Embryonic facial prominence (tissue), 1 donor: Measurements from ENCODE around the gene C1orf21.

Experiments
- DNase-seq: peaks from one replicate; pipeline ENCODE4 v3.0.0-alpha.2; 2016; ENCODE audit errors: extremely low spot score

The C1orf21 gene

DNA sequence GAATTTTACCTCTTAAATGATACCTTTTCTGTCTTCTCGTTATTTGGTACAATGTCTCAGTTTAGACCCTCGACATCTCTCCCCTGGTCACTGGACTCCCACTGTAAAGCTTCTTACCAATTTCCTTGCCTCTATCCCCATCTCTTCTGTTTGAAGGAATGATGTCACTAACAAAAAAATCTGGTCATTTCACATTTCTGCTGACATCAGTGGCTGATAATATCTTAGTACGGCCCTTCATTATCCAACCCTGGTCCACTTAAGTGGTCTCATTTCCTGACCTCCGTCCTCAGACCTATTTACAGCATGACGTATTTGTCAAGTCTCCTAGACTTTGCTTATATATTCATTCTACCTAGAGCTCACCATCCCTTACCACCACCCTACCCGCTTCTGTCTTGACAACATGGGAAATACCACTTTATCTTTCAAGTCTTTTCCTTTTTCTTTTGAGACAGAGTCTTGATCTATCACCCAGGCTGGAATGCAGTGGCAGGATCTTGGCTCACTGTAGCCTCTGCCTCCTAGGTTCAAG is 60.9 kb downstream of the C1orf21 start:
- DNase-seq = no peak

DNA sequence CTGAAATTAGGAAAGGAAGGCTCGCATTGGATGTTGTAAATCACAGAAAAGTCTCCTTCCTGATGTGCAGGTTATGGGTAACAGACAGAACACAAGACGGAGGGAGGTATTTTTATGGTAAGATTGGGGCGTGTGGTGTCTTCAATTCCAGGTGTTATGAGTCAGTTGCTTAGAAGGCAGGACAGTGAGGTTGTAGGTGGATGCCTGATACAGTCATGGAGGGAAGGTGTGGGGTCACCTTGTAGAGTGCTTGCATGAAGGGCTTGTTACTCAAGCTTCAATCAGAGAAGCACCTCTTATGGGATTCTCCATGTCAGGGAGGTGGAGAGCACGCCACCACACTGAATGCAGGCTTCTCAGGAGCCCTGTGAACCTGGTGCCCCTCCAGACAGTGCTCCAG is 63.1 kb downstream of the C1orf21 start:
- DNase-seq = no peak

DNA sequence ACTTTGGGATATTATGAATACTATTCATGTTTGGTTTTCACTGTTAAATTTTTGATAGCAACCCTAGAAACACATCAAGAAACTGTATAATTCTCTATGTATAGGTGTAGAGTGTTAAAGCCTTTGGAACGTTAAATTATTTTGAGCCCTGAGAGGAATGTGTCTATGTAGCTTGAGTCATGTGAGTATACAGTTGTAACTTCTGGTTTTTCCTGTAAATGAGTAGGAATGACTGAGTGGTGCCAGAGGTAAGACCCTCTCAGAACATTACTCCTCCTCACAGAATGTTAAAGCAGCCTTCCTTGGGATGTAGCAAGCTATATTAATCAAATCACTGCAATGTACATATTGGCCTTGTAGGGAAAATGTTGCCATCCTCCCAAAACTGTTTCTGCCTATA is 69.0 kb downstream of the C1orf21 start:
- DNase-seq = no peak

DNA sequence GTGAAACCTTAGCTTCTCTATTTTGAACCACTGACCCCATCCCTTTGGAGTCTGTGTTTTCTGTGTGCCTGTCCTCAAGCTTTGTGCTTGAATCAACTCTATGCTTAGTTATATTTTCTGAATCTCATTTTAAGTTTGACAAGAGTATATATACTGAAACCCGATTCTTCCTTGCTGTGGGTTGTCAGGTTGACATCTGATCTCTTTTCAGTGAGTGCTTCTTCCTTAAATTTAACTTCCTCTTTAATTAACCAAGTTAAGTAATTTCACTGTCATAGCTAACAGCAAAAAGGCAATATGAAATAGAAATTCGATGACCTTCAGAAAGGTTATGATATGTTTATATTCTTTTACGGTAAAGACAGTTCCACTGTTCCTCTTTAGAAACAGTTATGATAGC is 69.4 kb downstream of the C1orf21 start:
- no peak for DNase-seq

DNA sequence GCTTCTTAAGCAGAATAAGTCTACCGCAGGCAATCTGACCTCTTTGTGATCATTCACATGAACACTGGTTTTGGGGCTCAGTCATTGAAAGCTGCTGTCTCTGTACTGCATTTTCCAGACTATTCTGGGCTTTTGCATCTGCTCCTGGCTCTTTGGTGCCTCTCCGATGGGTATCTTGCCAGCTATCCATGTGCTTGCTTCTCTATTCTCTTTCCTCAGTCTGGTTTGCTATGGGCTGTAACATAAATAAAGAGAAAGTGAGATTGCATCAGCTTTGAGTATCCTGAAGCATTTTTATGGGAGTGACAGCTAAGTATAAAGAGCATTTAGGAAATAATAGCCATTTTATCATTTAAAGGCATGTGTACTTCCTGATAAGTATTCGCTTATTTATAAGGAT is 70.7 kb downstream of the C1orf21 start:
- no peak for DNase-seq

DNA sequence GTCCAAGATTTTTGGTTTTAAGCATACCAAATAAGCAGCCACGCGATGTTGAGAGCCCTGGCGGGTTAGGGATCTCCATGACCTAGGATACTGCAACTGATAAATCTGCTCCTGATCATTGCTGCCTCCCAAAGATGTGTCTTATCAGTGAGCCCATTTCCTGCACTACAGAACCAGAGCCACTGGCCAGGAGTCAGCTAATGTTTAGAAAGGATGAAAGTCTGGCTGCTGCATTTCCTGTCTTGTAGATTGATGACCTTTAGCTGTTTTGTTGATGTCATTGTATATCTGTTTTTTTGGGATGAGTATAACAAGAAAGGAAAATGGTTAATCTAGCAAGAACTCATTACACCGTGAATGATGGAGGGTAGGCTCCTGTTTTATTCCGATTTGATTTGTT is 74.5 kb downstream of the C1orf21 start:
- DNase-seq = no peak

DNA sequence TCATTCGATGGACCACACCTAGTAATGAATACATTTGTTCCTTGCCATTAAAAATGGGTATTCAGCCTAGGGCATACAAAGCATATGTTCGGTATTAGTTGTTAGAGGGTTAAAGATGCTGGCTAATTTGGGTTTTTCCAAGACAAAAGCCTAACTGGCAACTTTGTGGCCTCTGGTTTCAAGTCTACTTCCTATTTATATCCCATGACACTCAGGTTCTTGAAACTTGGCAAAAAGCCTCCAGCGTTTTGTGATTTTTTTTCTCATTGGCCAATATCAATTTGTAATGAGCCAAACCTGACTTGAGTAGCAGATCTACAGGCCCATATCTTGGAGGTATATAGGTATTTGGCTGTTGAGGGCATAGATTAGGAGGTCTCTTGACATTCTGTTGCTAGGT is 75.3 kb downstream of the C1orf21 start:
- no peak for DNase-seq

DNA sequence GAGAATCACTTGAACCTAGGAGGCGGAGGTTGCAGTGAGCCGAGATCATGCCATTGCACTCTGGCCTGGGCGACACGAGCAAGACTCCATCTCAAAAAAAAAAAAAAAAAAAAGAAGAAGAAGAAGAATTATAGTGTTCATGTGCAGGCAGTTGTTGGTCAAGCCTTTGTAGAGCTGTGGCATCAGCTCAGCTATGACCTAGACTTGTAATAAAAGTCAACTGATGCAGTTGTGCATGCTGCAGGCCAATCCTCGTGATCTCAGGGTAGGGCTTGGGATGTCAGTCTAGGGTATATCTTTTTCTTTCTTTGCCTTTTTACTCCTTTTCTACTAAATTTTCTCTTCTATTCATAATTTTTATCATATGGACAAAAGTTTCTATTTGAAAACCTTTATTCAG is 76.2 kb downstream of the C1orf21 start:
- DNase-seq = no peak

DNA sequence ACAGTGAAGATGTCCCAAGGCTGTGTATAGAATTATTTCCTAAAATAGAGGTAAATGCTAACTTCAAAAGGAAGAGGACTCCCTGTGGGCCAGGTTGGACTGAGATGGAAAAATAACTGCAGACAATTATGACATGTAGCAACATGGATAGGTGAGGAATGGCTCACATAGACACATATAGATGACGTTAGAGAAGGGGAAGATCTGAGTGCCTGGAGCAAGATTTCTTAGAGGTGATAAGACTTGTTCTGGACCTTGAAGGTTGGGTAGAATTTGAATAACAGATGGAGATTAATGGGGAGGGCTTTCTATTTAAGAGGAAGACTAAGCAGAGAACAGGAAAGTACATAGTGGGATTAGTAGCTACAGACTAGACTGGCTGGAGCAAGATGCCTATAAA is 76.9 kb downstream of the C1orf21 start:
- DNase-seq = no peak

DNA sequence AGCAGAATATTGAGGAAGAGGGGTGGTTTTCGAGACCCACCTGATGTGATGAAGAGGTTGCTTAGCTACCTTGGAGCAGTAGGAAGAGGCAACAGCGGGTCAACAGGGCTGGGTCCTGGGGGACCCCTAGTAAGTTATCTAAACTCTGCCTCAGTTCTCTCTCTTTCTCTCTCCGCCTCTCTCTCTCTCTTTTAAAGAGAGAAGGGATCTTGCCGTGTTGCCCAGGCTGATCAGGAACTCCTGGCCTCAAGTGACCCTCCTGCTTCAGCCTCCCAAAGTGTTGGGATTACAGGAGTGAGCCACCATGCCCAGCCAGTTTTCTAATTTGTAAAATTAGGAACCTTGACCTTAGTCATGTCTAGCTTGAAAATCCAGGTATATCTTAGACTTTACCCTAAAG is 77.9 kb downstream of the C1orf21 start:
- no peak for DNase-seq

DNA sequence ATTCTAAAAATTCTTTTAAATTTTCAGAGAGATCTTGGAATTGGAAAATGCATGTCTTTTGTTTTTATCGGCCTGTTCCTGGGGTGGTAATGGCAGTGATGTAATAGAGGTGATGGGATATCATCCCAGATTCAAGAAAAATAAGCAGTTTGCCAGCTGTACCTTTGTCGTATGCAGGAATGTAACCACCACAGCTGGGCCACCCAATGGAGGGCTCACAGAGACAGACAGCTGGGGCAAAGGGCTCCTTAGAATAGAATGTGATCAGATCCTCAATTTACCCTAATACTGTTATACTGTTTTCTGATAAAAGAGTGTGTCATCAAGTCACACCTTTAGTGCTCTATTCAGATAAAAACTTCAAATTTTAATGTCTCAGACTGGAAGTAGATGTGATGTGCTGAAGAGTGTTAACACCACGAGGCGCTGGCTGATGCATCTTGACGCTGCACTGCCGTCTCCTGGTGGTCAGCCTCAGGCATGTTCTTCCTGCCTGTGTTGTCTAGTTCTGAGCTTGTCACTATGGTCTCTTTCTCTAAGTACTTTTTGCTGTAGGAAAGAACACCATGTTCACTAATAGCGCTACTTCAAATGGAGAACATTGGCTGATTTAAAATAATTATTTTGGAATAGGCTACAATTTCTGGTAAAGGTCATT is 78.8 kb downstream of the C1orf21 start:
- no peak for DNase-seq

DNA sequence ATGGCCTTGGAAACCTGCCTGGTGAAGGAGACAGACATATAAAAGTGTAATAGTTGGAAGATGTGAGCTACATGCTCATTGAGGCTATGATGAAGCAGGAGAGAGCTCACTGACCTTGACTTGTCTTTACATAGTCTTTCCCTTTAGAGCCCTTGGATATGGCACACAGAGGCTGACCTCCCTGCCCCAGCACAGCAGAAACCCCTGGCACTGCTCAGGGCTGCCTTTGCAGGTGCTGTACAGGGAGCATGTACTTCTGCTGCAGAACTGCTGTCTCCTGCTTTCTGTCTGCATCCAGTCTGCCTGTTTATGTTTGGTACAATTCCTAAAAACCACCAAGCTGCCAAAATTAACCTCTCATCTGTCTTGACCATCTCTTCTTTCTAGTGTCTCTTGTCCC is 80.5 kb downstream of the C1orf21 start:
- no peak for DNase-seq

DNA sequence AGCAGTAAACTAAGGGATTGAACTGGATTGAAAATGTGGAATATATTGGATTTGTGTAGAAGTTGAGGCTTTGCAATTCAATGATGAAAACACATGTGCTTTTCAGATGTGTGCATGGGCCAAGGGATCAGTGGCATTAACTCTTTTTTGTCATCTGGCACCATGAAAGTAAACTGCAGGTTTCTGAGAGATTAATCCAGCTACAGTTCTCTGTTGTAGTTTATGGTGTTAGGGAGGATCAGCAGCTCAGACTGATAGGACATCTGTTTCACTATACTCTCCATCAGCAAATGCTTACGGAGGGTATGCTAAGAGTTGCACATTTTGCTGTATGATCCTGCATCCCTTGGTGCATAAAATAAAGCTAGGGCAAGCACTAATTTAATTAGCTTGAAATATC is 82.6 kb downstream of the C1orf21 start:
- no peak for DNase-seq

DNA sequence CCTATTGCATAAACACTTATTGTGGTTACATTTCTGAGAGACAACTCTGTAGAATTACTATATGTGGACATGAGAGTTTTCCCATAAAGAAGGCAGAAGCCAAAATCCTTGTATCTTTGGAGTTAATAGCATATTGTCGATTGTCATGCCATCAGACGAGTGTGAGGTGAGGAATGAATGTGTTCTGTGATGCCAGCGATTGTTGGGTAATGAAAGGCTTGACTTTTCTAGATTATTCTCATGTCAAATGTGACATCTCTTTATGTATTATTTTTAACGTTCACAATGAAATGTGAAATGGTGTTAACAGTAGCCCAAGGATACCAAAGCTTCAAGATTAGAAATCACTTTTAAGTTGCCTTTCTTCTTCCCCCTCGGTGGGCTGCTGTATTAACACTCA is 84.9 kb downstream of the C1orf21 start:
- no peak for DNase-seq

DNA sequence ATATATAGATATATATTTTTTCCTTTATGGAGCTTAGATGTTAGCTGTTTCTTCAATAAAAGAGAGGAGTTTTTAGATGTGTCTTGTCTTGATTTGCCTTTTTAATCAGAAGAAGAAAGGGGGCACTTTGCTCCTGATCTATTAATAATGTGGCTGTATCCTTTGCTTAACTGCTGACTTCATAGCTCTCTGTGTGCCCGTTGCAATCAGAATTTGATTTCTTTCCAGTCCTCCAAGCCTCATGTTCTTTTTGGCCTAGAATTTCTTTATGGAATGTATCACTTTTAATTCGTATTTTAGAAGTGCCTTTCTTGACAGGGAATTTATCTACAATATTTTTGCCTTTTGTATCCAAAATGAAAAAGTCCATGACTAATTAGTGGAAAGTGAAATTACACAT is 85.3 kb downstream of the C1orf21 start:
- no peak for DNase-seq

DNA sequence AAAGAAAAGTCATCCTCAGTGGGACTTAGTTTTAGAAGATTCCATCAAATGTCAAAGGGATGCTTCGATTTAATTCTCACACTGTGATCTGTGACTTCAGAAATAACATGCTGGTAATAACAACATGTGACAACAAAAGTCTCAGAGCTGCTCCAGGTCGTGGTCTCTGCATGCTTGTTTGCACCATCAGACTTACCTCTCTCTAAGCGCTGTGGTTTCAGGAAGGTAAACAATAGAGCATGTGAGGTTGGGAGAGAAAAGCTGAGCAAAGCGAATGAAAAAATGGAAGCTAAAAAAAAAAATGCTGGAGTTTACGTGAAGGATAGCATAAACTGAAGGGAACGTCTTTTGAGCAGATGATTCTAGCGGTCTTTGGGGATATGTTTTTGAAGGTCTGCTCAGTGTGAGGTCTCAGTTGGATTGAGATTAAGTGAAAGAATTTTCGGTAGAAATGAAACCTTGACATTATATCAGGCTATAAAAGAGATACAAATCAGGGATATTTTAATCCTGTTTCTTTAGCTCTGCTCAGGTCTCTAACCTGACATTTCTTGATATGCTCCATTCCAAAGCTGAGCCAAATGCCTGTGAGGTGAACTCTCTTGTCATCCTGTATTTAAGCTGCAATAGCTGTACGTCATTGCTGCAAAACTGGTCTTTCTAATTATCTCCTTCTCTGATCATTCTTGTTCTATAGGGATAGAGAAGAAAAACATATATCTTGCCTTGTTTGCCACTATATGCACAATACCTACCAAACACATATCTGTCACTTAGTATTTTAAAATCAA is 86.5 kb downstream of the C1orf21 start:
- no peak for DNase-seq

DNA sequence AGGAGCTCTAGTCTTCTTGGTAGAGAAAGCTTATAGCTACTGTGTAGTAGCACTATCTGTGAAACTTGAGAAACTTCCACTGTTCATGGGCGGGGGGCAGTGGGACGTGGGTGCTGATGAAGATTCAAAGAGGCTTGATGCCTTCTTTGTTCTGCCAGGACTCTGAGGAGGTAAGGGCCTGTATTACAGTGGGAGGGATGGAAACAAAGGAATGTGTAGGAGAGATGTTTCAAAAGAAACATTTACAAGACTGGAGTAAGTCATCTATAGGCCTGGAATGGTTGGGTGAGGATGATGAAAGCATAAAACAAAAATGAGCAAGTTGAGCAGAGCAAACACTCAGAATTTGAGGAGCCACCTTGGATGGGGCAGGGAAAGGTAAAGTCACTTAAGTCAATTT is 89.4 kb downstream of the C1orf21 start:
- DNase-seq = no peak

DNA sequence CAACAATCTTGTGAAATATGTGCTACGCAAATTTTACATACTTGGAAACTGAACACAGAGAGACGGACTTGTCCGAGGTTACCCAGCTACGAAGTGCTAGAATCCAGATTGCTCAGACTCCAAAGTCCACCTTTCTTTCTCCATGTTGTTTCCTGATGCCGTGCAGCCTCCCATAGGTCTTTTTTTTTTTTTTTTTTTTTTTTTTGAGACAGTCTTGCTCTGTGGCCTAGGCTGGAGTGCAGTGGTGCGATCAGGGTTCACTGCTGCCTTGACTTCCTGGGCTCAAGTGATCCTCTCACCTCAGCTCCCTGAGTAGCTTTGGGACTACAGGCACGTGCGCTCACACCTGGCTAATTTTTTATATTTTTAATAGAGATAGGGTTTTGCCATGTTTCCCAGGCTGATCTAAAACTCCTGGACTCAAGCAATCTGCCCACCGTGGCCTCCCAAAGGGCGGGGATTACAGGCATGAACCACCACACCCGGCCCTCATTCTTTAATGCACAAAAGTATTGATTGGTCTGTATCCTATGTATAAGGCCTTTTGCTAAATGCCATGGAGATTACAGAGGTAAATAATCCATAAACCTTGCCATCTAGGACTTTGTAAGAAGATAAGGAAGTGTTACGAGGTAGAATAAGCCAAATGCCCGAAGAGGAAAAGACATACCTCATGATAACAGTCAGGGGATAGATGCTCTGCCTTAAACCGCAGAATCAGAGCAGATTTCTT is 92.8 kb downstream of the C1orf21 start:
- DNase-seq = no peak

DNA sequence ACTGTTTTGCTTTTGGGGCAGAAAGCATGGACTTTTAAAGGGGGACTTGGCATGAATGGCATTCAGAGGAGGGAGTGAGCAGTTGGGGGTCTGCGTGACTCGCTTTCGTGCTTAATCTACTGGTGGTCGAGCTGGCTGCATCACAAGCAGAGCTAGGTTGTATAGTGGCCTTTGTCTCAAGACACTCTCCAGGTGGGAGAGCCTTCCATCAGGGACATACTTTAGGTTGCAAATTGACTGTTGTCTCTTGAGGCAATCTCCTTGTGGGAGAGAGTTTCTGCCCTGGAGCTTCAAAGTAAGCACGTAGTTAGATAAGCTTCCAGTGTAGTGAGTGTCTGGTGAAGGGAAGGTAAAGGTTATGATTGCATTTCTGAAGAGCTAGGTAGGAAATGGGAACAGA is 93.9 kb downstream of the C1orf21 start:
- DNase-seq = no peak

DNA sequence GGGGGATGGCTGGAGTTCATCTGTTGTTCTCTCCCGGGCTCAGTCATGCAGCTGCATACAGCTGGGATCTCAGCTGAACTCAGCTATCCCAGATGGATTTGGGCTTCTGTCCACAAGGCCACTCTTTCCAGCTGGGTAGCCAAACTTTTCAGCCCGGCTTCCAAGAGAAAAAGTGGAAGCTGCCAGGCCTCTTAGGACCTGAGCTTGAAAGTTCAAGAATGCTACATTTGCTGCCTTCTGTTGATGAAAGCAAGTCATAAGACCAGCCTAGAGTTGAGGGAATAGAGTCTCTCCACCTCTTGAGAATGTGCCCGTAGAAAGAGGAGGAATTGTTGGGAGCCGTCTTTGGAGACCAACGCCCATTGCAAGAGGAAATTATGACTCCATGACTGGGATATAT is 95.3 kb downstream of the C1orf21 start:
- DNase-seq = no peak

DNA sequence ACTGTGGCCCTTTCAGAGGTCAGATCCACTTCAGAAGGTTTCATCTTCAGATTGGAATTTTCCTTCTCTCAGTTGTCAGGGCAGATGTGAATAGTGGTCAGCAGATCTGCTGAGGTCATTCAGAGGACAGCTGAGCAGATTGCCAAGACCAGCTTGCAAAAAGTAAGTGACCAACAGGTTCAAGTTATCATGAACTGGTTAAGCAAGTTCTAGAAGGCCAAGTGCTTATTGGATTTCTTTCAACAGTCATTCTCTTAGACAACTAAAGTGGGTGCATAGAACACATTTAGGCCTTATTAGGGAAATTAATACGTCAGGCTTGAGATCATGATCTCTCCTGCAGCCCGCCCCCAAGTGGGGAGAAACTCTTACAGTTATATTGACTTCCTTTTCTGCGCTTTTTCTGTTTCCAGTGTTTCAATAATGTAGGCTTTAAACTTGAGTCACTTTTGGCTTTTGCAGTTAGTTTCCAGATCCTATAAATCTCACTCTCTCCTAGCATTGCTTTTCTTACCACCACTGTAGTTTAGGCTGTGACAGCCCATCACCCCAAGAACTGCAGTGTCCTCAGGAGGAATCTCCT is 96.4 kb downstream of the C1orf21 start:
- no peak for DNase-seq
